Spleen (tissue), 11 donors: ENCODE results near the gene ACTN3. TPM values are rescaled to one million over a fixed set of nuclear protein-coding genes. Genes with fewer than 3 reads are reported as not detected.
"Not testable (repeated sequence)": the region's sequence is repeated elsewhere in the genome, so short reads cannot be mapped to it uniquely, and the experiment has no call there.

Experiments used
- DNase-seq: peaks from one replicate; pipeline ENCODE4 v3.0.0-alpha.2; 2020
- H3K27ac ChIP-seq, 8 donors: fragments of 200-600 bp; sonication (generic) in 7 of 8; 1 replicate in 4 of 8; 2 replicates in 4 of 8; pipeline versions ENCODE4 v1.5.0 to v1.8.0; 2016 to 2021; ENCODE audit warnings: inconsistent platforms in 4 of 8, mild to moderate bottlenecking in 4 of 8, moderate library complexity in 1 of 8
- H3K27me3 ChIP-seq, 7 donors: fragments of 200-600 bp; sonication (generic) in 6 of 7; replicated peaks in 1 of 7; 1 replicate in 4 of 7; 2 replicates in 3 of 7; pipeline versions ENCODE4 v1.5.0 to v1.8.0; 2016 to 2021; ENCODE audit warnings: inconsistent platforms in 3 of 7, mild to moderate bottlenecking in 1 of 7
- H3K36me3 ChIP-seq, 6 donors: fragments of 200-600 bp; sonication (generic) in 5 of 6; 1 replicate in 4 of 6; 2 replicates in 2 of 6; pipeline versions ENCODE4 v1.5.0 to v1.8.0; 2016 to 2021; ENCODE audit warnings: inconsistent platforms in 2 of 6
- H3K4me1 ChIP-seq, 6 donors: fragments of 200-600 bp; sonication (generic) in 5 of 6; 1 replicate in 3 of 6; 2 replicates in 3 of 6; pipeline versions ENCODE4 v1.5.0 to v1.8.0; 2016 to 2021; ENCODE audit warnings: inconsistent platforms in 3 of 6
- H3K4me3 ChIP-seq, 8 donors: fragments of 200-600 bp; sonication (generic) in 7 of 8; 1 replicate in 4 of 8; 2 replicates in 4 of 8; pipeline versions ENCODE4 v1.5.0 to v1.8.0; 2016 to 2021; ENCODE audit warnings: inconsistent platforms in 4 of 8, mild to moderate bottlenecking in 4 of 8, moderate library complexity in 2 of 8
- H3K9me3 ChIP-seq, 8 donors: fragments of 200-600 bp; sonication (generic) in 7 of 8; 1 replicate in 4 of 8; 2 replicates in 4 of 8; pipeline versions ENCODE4 v1.5.0 to v1.8.0; 2016 to 2021; ENCODE audit warnings: inconsistent platforms in 4 of 8
- POLR2A ChIP-seq, 3 donors: fragments of 450-650 bp; IDR thresholded peaks; one replicate each; pipeline ENCODE4 v1.5.1; 2017; ENCODE audit warnings: antibody characterized with exemption in 3 of 3, mild to moderate bottlenecking in 1 of 3
- POLR2AphosphoS5 ChIP-seq, 3 donors: sonication (generic); formaldehyde crosslinking; IDR thresholded peaks; one replicate each; pipeline ENCODE4 v1.5.1; 2017; ENCODE audit warnings: antibody characterized with exemption in 3 of 3
- WGBS, 5 donors: extraction: QIAGEN DNeasy Blood & Tissue Kit in 3 of 5; methylation state at CpG; one replicate each; pipeline versions ENCODE4 v1.1.5 to v1.1.7; 2013 to 2018; 5-methylcytosine and 5-hydroxymethylcytosine counted together
- intact Hi-C: fragments of 100-400 bp; cut with DNase I; formaldehyde crosslinking; loops from one replicate; pipeline ENCODE4 v1.15.0; 2023; ENCODE audit warnings: low total_unique reads
- polyA plus RNA-seq, 3 donors: library from polyadenylated mRNA; stranded (reverse); fragments of 200-250 nt; gene quantifications; one replicate each; pipeline ENCODE4 v1.2.1, GENCODE V29; 2013
- total RNA-seq, 7 donors: library from RNA; depleted of rRNA in 3 of 7; stranded (reverse); fragments of >200 nt in 3 of 7; fragmentation: NEBNext Ultra II Directional in 4 of 7; extraction: Animal tissue kit (Norgen Biotek cat#: 25700) in 4 of 7; gene quantifications; one replicate each; pipeline versions ENCODE4 v1.1.0 to v1.2.1, GENCODE V29; 2016 to 2021
- TF ChIP-seq, protein P1 (sequence below), 11 experiments: fragments of 200-600 bp in 7 of 11; fragments of 450-650 bp in 4 of 11; sonication (generic) in 4 of 11; IDR thresholded peaks in 8 of 11; conservative IDR thresholded peaks in 3 of 11; 1 replicate in 7 of 11; 2 replicates in 4 of 11; pipeline versions ENCODE4 v1.4.0 to v1.8.0; 2016 to 2021; ENCODE audit warnings: antibody characterized with exemption in 11 of 11, inconsistent platforms in 4 of 11, mild to moderate bottlenecking in 1 of 11
- donor health status: healthy with polysubstance abuse.
- donor health status: DM: no; HTN: no; CAD: no; lungs with moderate emphysema.
- donor health status: DM: no; HTN: no; CAD: no.
- donor health status: Bipolar disorder and iron deficiency.
- donor health status: healthy.
- donor health status: DM: no; HTN: no; CAD: no.
- donor health status: DM: yes; HTN: yes; CAD: no.

ACTN3 gene
- total and polyA plus RNA-seq, 10 donors: 0.05 to 0.34 (median 0.21) TPM; not detected in 3

DNA sequence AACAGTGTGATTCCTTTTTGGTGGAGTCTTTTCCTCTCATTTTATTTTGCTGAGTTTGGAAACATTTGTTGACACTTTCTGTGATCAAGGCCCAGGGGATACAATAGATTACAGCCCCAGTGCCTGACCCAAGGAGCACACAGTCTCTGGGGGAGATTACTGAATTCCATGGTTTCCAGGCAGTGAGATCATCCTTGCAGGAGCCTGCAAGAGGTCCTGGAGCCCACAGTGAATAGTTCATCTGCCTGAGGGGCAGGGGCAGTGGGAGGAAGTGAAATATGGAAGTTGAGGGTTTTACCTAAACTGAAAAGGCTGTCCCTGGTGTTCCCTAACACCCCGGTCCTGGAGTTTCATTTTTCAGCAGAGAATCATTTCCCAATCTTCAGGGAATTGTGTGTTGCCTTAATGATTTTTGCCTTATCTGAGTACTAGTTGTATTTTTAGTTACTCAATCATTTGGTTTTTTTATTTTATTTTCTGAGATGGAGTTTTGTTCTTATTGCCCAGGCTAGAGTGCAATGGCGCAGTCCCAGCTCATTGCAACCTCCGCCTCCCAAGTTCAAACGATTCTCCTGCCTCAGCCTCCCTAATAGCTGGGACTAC is 54.0 kb downstream of the ACTN3 start:
- no peak for DNase-seq
- TF ChIP-seq POLR2A (IDR thresholded peaks at IDR 0.05): no peak
- TF ChIP-seq, protein P1, sequence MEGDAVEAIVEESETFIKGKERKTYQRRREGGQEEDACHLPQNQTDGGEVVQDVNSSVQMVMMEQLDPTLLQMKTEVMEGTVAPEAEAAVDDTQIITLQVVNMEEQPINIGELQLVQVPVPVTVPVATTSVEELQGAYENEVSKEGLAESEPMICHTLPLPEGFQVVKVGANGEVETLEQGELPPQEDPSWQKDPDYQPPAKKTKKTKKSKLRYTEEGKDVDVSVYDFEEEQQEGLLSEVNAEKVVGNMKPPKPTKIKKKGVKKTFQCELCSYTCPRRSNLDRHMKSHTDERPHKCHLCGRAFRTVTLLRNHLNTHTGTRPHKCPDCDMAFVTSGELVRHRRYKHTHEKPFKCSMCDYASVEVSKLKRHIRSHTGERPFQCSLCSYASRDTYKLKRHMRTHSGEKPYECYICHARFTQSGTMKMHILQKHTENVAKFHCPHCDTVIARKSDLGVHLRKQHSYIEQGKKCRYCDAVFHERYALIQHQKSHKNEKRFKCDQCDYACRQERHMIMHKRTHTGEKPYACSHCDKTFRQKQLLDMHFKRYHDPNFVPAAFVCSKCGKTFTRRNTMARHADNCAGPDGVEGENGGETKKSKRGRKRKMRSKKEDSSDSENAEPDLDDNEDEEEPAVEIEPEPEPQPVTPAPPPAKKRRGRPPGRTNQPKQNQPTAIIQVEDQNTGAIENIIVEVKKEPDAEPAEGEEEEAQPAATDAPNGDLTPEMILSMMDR (IDR thresholded peaks at IDR 0.05 in 8 of 11, conservative IDR thresholded peaks at IDR 0.05 in 3 of 11): no peak
- no peak for TF ChIP-seq POLR2AphosphoS5 (IDR thresholded peaks at IDR 0.05)
- Histone ChIP-seq H3K27ac (no peak overlapping the region), H3K36me3 (peaks cover 0 to 68% (median 24%) of the 10 kb centered on the region in 6 donors), H3K9me3 (no peaks in the 10 kb centered on the region), H3K27me3 (no peaks in the 10 kb centered on the region), H3K4me3 (no peak overlapping the region), H3K4me1 (peaks cover under 1 to 47% (median 22%) of the 10 kb centered on the region in 6 donors)
- intact Hi-C loops: no loop called here
- WGBS, 5 donors: 72 to 80% (median 74%) methylated on average over 4 of the region's 4 CpGs

DNA sequence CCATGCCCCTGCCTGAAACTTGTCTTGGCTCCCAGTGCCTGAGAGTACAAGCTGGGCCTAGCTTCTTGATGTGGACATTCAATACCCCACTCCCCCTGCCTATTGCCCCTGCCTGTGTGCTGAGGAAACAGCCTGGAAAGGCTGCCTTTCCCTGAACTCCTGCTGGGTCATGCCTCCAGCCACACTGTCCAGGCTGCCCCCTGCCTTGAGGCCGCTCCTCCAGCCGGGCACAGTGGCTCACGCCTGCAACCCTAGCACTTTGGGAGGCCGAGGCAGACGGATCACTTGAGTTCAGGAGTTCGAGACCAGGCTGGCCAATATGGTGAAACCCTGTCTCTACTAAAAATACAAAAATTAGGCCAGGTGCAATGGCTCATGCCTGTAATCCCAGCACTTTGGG is 56.4 kb downstream of the ACTN3 start:
- no peak overlapping the region for H3K4me3 ChIP-seq
- peaks cover 0 to 54% (median 29%) of the 10 kb centered on the region in 6 donors for H3K4me1 ChIP-seq
- 94 to 98% (median 97%) methylated on average over 5 to 6 of the region's 6 CpGs for WGBS, 5 donors
- H3K9me3 ChIP-seq: no peaks in the 10 kb centered on the region
- intact Hi-C loops: no loop called here
- no peak overlapping the region for H3K27ac ChIP-seq
- DNase-seq: no peak
- TF ChIP-seq, protein P1 (IDR thresholded peaks at IDR 0.05 in 8 of 11, conservative IDR thresholded peaks at IDR 0.05 in 3 of 11): no peak
- TF ChIP-seq POLR2AphosphoS5 (IDR thresholded peaks at IDR 0.05): no peak
- no peak for TF ChIP-seq POLR2A (IDR thresholded peaks at IDR 0.05)
- no peaks in the 10 kb centered on the region for H3K27me3 ChIP-seq
- H3K36me3 ChIP-seq: peaks cover 0 to 85% (median 30%) of the 10 kb centered on the region in 6 donors

GRCh38 chr11:66604155-66604554 is 57.5 kb downstream of the ACTN3 start:
- TF ChIP-seq, protein P1 (IDR thresholded peaks at IDR 0.05 in 8 of 11, conservative IDR thresholded peaks at IDR 0.05 in 3 of 11): no peak
- TF ChIP-seq POLR2A (IDR thresholded peaks at IDR 0.05): no peak
- TF ChIP-seq POLR2AphosphoS5 (IDR thresholded peaks at IDR 0.05): no peak
- intact Hi-C loops: no loop called here
- Histone ChIP-seq H3K36me3 (peaks cover 0 to 81% (median 30%) of the 10 kb centered on the region in 6 donors), H3K27me3 (no peaks in the 10 kb centered on the region), H3K4me3 (no peak overlapping the region), H3K27ac (no peak overlapping the region), H3K4me1 (peaks cover 0 to 56% (median 33%) of the 10 kb centered on the region in 6 donors), H3K9me3 (no peaks in the 10 kb centered on the region)
- no peak for DNase-seq
- 69 to 87% (median 76%) methylated on average over 5 of the region's 5 CpGs for WGBS, 5 donors

DNA sequence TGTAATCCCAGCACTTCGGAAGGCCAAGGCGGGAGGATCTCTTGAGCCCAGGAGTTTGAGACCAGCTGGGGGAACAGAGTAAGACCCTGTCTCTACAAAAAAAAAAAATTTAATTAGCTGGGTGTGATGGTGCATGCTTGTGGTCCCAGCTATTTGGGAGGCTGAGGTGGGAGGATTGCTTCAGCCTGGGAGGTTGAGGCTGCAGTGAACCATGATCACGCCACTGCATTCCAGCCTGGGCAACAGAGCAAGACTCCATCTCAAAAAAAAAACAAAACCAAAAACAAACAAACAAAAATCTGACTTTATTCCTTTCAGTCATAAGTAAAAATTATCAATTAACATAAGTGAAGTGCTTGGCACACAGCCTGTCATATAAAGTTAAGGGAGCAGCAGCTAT is 59.9 kb downstream of the ACTN3 start:
- 95 to 98% (median 97%) methylated on average over 3 of the region's 3 CpGs for WGBS, 5 donors
- H3K27ac ChIP-seq: peak overlapping the region in 4 of 8 donors; percentile 62 to 81 (median 70)
- H3K4me1 ChIP-seq: peaks cover 6 to 55% (median 40%) of the 10 kb centered on the region in 6 donors
- intact Hi-C loops, H3K27me3 ChIP-seq, H3K9me3 ChIP-seq, DNase-seq, H3K4me3 ChIP-seq: not testable (repeated sequence)
- H3K36me3 ChIP-seq: peaks cover 0 to 57% (median 24%) of the 10 kb centered on the region in 6 donors
